ENCODE measurements around the gene HSD11B1L.
"Not testable (repeated sequence)": the region's sequence is repeated elsewhere in the genome, so short reads cannot be mapped to it uniquely, and the experiment has no call there.

The HSD11B1L gene

GRCh38 chr19:5719961-5720790 lies 39.3 kb downstream of the HSD11B1L start, which contains the start of the genes CATSPERD and LONP1:
CATSPERD (plus strand) TSS chr19:5720637; CDS start chr19:5720738, 101 bp downstream.
LONP1 (minus strand) TSS chr19:5720146; CDS start chr19:5720132, 14 bp downstream.
- DNase-seq (ENCODE audit: low spot score), result peak; percentile 97
- FAIRE-seq, result peak; percentile 86

GRCh38 chr19:5727453-5728050 lies 46.7 kb downstream of the HSD11B1L start:
- no peak for DNase-seq (ENCODE audit: low spot score)

GRCh38 chr19:5733172-5733571 lies 52.3 kb downstream of the HSD11B1L start:
- not testable (repeated sequence) for DNase-seq (ENCODE audit: low spot score); FAIRE-seq

More at GRCh38 chr19:5727453-5728050, 46.7 kb downstream of the HSD11B1L start:
- FAIRE-seq, result no peak

All from RCC 7860 (cell line).